ENCODE measurements around the gene RABGAP1L. TPM values are rescaled to one million over a fixed set of nuclear protein-coding genes. Genes with fewer than 3 reads are reported as not detected.

The RABGAP1L gene
- total RNA-seq, 4 donors from 2014 or later, result 48.2 to 102 (median 59.1) TPM

GRCh38 chr1:174215766-174216165 is 56.4 kb downstream of the RABGAP1L start:
- DNase-seq (ENCODE audit: low spot score in 2 of 2), result no peak
- Histone ChIP-seq H3K36me3 (no peaks in the 10 kb centered on the region), H3K4me3 (no peak overlapping the region), H3K9me3 (no peaks in the 10 kb centered on the region), H3K27me3 (no peaks in the 10 kb centered on the region), H3K27ac (no peak overlapping the region), H3K4me1 (no peaks in the 10 kb centered on the region)
- WGBS, result 87% methylated on average over 2 of the region's 2 CpGs
- no peak for TF ChIP-seq POLR2AphosphoS5 (IDR thresholded peaks at IDR 0.05)
- no peak for TF ChIP-seq POLR2A (IDR thresholded peaks at IDR 0.05)
- TF ChIP-seq EP300 (IDR thresholded peaks at IDR 0.05), result no peak
- no peak for TF ChIP-seq CTCF (IDR thresholded peaks at IDR 0.05)

- WGBS, result 49% methylated on average over 3 of the region's 3 CpGs
- Histone ChIP-seq H3K9me3 (no peaks in the 10 kb centered on the region), H3K4me3 (no peak overlapping the region), H3K27me3 (no peaks in the 10 kb centered on the region), H3K36me3 (no peaks in the 10 kb centered on the region), H3K27ac (no peak overlapping the region), H3K4me1 (no peaks in the 10 kb centered on the region)
- DNase-seq (ENCODE audit: low spot score in 2 of 2), result no peak
- TF ChIP-seq EP300 (IDR thresholded peaks at IDR 0.05), result no peak
- no peak for TF ChIP-seq POLR2AphosphoS5 (IDR thresholded peaks at IDR 0.05)
- TF ChIP-seq POLR2A (IDR thresholded peaks at IDR 0.05), result no peak
- no peak for TF ChIP-seq CTCF (IDR thresholded peaks at IDR 0.05)
Observed at GRCh38 chr1:174217248-174217647, 57.9 kb downstream of the RABGAP1L start.

GRCh38 chr1:174217787-174218574 is 58.7 kb downstream of the RABGAP1L start:
- 40% methylated on average over 4 of the region's 4 CpGs for WGBS
- no peak overlapping the region for H3K4me3 ChIP-seq
- H3K27me3 ChIP-seq, result no peaks in the 10 kb centered on the region
- no peaks in the 10 kb centered on the region for H3K9me3 ChIP-seq
- H3K4me1 ChIP-seq, result no peaks in the 10 kb centered on the region
- TF ChIP-seq POLR2AphosphoS5 (IDR thresholded peaks at IDR 0.05) (no peak), EP300 (IDR thresholded peaks at IDR 0.05) (no peak), POLR2A (IDR thresholded peaks at IDR 0.05) (no peak), CTCF (IDR thresholded peaks at IDR 0.05) (peak; percentile 22 to 45)
- peaks cover 4% of the 10 kb centered on the region for H3K36me3 ChIP-seq
- H3K27ac ChIP-seq, result no peak overlapping the region
- no peak for DNase-seq (ENCODE audit: low spot score in 2 of 2)

- Histone ChIP-seq H3K36me3 (peaks cover 4% of the 10 kb centered on the region), H3K27ac (no peak overlapping the region), H3K4me3 (no peak overlapping the region), H3K27me3 (no peaks in the 10 kb centered on the region), H3K4me1 (no peaks in the 10 kb centered on the region), H3K9me3 (no peaks in the 10 kb centered on the region)
- TF ChIP-seq EP300 (IDR thresholded peaks at IDR 0.05) (no peak), POLR2AphosphoS5 (IDR thresholded peaks at IDR 0.05) (no peak), POLR2A (IDR thresholded peaks at IDR 0.05) (no peak), CTCF (IDR thresholded peaks at IDR 0.05) (no peak)
- no peak for DNase-seq (ENCODE audit: low spot score in 2 of 2)
Observed at GRCh38 chr1:174218983-174219382, 59.7 kb downstream of the RABGAP1L start.

- no peak for DNase-seq (ENCODE audit: low spot score in 2 of 2)
- Histone ChIP-seq H3K9me3 (no peaks in the 10 kb centered on the region), H3K27me3 (no peaks in the 10 kb centered on the region), H3K4me1 (no peaks in the 10 kb centered on the region), H3K27ac (no peak overlapping the region), H3K4me3 (no peak overlapping the region), H3K36me3 (peaks cover 4% of the 10 kb centered on the region)
- WGBS, result 87% methylated on average over 4 of the region's 4 CpGs
- TF ChIP-seq POLR2AphosphoS5 (IDR thresholded peaks at IDR 0.05) (no peak), EP300 (IDR thresholded peaks at IDR 0.05) (no peak), CTCF (IDR thresholded peaks at IDR 0.05) (no peak), POLR2A (IDR thresholded peaks at IDR 0.05) (no peak)
Observed at GRCh38 chr1:174219606-174220370, 60.5 kb downstream of the RABGAP1L start.
